ENCODE measurements around the gene HOXC11.

The HOXC11 gene

DNA sequence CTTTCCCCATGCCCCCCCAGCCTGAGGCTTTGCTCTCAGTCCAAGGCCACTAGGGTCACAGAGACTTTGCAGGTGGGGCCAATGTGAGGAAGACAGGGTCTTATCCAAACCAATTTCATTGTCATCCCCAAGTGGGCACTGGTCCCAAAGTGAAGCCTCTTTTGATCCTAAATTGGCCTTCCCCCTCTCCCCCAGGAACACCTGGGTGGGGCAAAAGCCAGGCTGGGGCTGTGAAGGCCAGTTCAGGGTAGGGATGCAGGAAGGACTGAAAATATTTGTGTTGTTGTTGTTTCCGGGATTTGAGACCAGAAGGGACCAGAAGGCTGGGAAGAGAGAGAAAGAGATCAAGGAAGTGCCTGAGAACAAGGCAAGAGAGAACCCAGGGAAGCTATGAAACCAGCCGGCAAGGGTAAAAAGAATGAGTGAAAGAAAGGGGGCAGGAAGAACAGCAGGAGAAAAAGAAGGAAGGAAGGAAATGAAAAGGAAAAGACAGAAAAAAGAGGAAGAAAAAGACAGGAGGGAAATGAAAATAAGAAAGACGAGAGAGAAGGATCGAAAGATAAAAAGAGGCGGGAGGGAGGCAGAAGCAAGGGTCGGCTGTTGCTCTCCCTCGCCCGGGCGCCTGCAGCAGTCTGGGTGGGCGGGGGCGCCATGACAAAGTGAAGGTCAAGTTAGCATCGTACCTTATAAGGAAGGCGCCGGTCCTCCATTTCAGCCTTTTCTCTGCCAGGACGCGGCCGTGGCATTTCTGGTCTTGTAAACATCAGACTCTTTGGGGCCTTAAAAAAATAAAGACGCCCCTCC, 7.4 kb upstream of the HOXC11 start:
- peaks cover 100% of the 10 kb centered on the region for H3K27me3 ChIP-seq
- H3K4me1 ChIP-seq (ENCODE audit: control insufficient read depth in 1 of 2, insufficient read depth in 1 of 2, low read depth in 1 of 2, low read length in 1 of 2) = no peaks in the 10 kb centered on the region
- TF ChIP-seq, protein P1, sequence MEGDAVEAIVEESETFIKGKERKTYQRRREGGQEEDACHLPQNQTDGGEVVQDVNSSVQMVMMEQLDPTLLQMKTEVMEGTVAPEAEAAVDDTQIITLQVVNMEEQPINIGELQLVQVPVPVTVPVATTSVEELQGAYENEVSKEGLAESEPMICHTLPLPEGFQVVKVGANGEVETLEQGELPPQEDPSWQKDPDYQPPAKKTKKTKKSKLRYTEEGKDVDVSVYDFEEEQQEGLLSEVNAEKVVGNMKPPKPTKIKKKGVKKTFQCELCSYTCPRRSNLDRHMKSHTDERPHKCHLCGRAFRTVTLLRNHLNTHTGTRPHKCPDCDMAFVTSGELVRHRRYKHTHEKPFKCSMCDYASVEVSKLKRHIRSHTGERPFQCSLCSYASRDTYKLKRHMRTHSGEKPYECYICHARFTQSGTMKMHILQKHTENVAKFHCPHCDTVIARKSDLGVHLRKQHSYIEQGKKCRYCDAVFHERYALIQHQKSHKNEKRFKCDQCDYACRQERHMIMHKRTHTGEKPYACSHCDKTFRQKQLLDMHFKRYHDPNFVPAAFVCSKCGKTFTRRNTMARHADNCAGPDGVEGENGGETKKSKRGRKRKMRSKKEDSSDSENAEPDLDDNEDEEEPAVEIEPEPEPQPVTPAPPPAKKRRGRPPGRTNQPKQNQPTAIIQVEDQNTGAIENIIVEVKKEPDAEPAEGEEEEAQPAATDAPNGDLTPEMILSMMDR (IDR thresholded peaks at IDR 0.05) = no peak
- H3K27ac ChIP-seq = no peak overlapping the region
- no peaks in the 10 kb centered on the region for H3K9me3 ChIP-seq
- no peaks in the 10 kb centered on the region for H3K36me3 ChIP-seq
- no peak overlapping the region for H3K4me3 ChIP-seq (ENCODE audit: low read depth in 1 of 2, low read length in 1 of 2)

DNA sequence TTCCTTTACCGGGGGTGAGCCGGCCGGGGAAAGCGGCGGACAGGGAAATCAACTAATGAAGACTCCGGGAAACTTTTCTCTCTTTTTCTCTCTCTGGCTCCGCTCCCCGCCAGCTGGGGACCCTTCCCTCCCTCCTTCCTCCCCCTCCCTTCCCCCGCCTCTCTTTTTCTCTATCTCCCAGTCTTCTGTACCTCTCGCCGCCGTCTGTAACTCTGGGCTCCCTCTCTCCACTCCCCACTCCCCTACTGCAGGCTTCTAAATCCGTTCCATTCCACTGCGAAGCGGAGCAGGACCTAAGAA, 6.9 kb upstream of the HOXC11 start:
- Histone ChIP-seq H3K36me3 (no peaks in the 10 kb centered on the region), H3K4me3 (ENCODE audit: low read depth in 1 of 2, low read length in 1 of 2) (no peak overlapping the region), H3K4me1 (ENCODE audit: control insufficient read depth in 1 of 2, insufficient read depth in 1 of 2, low read depth in 1 of 2, low read length in 1 of 2) (no peaks in the 10 kb centered on the region), H3K27ac (no peak overlapping the region), H3K9me3 (no peaks in the 10 kb centered on the region), H3K27me3 (peaks cover 100% of the 10 kb centered on the region)
- TF ChIP-seq, protein P1 (IDR thresholded peaks at IDR 0.05) = no peak

DNA sequence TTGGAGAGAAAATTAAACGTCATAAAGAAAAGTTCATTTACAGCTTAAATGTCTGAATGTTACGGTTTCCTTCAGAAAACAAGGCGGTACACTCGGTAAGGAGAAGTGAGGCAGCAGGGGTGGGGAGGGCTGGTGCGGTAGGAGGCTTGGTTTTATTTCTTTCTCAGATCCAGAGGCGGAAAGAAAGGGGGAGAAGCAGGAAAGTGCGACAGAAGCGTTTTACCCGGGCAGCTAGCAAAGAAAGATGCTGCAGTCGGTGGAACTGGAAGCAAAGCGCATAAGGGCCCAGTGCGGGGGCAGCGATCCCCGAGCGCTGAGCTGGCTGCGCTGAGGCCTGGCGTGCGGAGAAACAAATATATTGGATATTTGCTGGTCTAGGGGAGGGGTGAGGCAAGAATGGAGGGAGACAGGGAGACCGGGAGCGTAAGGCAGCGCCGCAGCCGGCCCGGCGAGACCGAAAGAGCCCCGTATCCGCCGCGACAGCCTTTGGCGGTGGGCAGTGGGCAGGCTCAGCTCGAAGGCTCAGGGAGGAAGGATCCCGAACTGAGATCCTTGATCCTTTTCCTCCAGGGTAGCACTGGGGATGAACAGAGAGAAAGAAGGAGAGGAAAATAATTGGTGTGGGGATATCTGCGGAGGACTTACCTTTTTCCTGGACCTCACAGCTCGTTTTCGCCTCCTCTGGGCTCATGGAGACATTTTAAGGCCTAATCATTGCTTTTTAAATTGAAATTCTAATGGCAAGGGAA, 6.4 kb upstream of the HOXC11 start:
- TF ChIP-seq, protein P1 (IDR thresholded peaks at IDR 0.05) = no peak
- Histone ChIP-seq H3K27ac (no peak overlapping the region), H3K4me3 (ENCODE audit: low read depth in 1 of 2, low read length in 1 of 2) (no peak overlapping the region), H3K27me3 (peaks cover 100% of the 10 kb centered on the region), H3K4me1 (ENCODE audit: control insufficient read depth in 1 of 2, insufficient read depth in 1 of 2, low read depth in 1 of 2, low read length in 1 of 2) (no peaks in the 10 kb centered on the region), H3K36me3 (no peaks in the 10 kb centered on the region), H3K9me3 (no peaks in the 10 kb centered on the region)

DNA sequence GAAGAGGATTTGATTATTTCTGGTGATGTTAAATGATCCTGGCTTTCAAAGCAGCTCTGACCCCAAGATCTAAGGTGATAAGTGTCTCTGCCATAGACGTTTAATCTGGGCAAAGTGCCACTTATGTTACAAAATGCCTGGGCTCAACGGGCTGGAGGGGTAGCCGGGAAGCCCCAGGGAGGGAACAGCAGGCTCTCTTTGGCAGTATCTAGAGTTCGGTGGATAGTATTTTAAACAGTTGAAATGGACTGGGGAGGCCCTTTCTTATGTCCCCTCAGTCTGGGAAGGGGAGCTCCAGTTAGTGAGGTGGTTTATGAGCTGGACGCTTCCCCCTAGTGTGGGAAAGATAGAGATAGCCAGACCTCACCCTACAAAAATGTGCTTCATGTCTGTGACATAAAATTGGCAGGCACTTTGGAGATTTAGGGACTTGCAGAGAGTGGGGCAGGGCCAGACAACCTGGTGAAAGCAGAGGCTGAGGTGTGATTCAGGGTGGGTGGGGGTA, 5.5 kb upstream of the HOXC11 start:
- H3K4me1 ChIP-seq (ENCODE audit: control insufficient read depth in 1 of 2, insufficient read depth in 1 of 2, low read depth in 1 of 2, low read length in 1 of 2) = no peaks in the 10 kb centered on the region
- no peaks in the 10 kb centered on the region for H3K36me3 ChIP-seq
- no peaks in the 10 kb centered on the region for H3K9me3 ChIP-seq
- H3K4me3 ChIP-seq (ENCODE audit: low read depth in 1 of 2, low read length in 1 of 2) = no peak overlapping the region
- peaks cover 100% of the 10 kb centered on the region for H3K27me3 ChIP-seq
- TF ChIP-seq, protein P1 (IDR thresholded peaks at IDR 0.05) = no peak
- no peak overlapping the region for H3K27ac ChIP-seq

DNA sequence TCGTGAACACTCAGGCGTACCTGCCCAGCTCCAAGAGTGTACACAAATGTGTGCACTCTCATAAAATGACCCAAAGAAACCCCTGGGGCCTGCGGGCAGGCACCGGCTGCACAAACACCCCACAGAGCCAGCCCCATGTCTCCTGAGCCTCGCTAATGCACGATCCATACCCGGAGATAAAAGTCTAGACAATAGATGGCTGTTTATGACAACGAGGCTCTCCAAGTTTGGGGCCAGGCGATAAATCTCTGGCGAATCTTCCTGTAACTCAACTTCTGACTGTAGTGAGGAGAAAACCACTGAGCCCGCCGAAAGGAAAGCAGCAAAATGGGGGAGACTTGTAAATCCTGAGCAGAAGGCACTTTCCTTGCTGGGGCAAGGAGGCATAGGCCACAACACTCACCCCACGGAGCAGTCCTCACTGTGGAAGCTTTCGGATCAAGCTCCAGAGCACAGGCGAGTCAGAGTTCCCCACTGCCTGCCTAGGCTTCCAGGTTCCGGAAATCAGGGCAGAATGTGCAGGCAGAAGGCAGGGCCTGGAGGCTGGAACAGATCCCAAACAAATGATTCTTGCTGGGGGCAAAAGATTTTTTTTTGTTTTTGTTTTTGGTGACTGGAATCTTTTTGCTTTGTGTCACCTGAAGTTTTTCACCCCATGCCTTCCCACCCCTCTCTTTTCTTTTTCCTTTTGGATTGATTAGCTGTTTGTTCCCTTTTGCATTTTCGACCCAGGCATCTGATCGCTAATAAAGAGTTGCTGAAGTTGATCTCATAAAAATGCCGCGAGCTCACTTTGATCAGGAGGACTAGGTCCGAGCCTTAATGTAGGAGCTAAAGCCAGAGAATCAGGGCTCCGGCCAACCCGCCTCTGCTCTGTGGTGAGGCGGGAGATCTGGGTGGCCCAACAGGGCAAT, 4.5 kb upstream of the HOXC11 start:
- no peak overlapping the region for H3K4me3 ChIP-seq (ENCODE audit: low read depth in 1 of 2, low read length in 1 of 2)
- TF ChIP-seq, protein P1 (IDR thresholded peaks at IDR 0.05) = no peak

More for the DNA sequence above, 4.5 kb upstream of the HOXC11 start:
- H3K9me3 ChIP-seq = no peaks in the 10 kb centered on the region
- peaks cover 100% of the 10 kb centered on the region for H3K27me3 ChIP-seq
- no peaks in the 10 kb centered on the region for H3K36me3 ChIP-seq
- no peak overlapping the region for H3K27ac ChIP-seq
- H3K4me1 ChIP-seq (ENCODE audit: control insufficient read depth in 1 of 2, insufficient read depth in 1 of 2, low read depth in 1 of 2, low read length in 1 of 2) = peaks cover 0 to 2% of the 10 kb centered on the region in 2 experiments
